Cardiac fibroblast (primary cell): Measurements from ENCODE around the gene PPP6R1.

ENCODE experiments used
- DNase-seq, 2 donors: peaks; one replicate each; pipeline versions ENCODE4 v3.0.0 to v3.0.0-alpha.2; 2010; ENCODE audit warnings: low read depth in 2 of 2
- H3K4me3 ChIP-seq, 2 donors: replicated peaks in 1 of 2; 1 replicate in 1 of 2; 2 replicates in 1 of 2; pipeline ENCODE4 v1.5.1; 2011; ENCODE audit warnings: low read depth in 2 of 2, low read length in 2 of 2, mild to moderate bottlenecking in 2 of 2, moderate library complexity in 1 of 2
- CTCF ChIP-seq: IDR thresholded peaks from one replicate; pipeline ENCODE4 v1.5.1; 2011; ENCODE audit warnings: low read depth, mild to moderate bottlenecking, low read length, inconsistent platforms

Gene PPP6R1

GRCh38 chr19:55304279-55304978 is 45.6 kb upstream of the PPP6R1 start:
- no peak overlapping the region for H3K4me3 ChIP-seq
- peak; percentile 27 to 59 for DNase-seq
- TF ChIP-seq CTCF = no peak

- no peak for TF ChIP-seq CTCF
- no peak for DNase-seq
Observed at GRCh38 chr19:55303477-55303876, 44.7 kb upstream of the PPP6R1 start.

GRCh38 chr19:55302318-55302703 is 43.5 kb upstream of the PPP6R1 start:
- TF ChIP-seq CTCF = no peak
- DNase-seq = no peak
- H3K4me3 ChIP-seq = peak overlapping the region in 1 of 2 donors; percentile 48

More at GRCh38 chr19:55303477-55303876, 44.7 kb upstream of the PPP6R1 start:
- no peak overlapping the region for H3K4me3 ChIP-seq

GRCh38 chr19:55301459-55302317 is 42.9 kb upstream of the PPP6R1 start:
- peak; percentile 76 to 77 for DNase-seq
- peak; percentile 88 for TF ChIP-seq CTCF
- peak overlapping the region; percentile 42 to 48 for H3K4me3 ChIP-seq

GRCh38 chr19:55300886-55301458 is 42.2 kb upstream of the PPP6R1 start:
- DNase-seq = no peak
- H3K4me3 ChIP-seq = no peak overlapping the region
- TF ChIP-seq CTCF = no peak

GRCh38 chr19:55299991-55300390 is 41.2 kb upstream of the PPP6R1 start:
- H3K4me3 ChIP-seq = no peak overlapping the region
- no peak for TF ChIP-seq CTCF
- DNase-seq = no peak
